HTR-8/SVneo (cell line): ENCODE measurements around the gene ENSA.
"Not testable (repeated sequence)": the region's sequence is repeated elsewhere in the genome, so short reads cannot be mapped to it uniquely, and the experiment has no call there.

Source experiments
- DNase-seq: peaks from one replicate; pipeline ENCODE4 v3.0.0; 2011; ENCODE audit warnings: low spot score, mixed read lengths; ENCODE audit not compliant: insufficient read length
- FAIRE-seq: peaks from 2 replicates; lab custom pipeline; 2011; peaks lifted over from hg19 to GRCh38; lab: Jason Lieb, UNC

Gene ENSA, protein sequence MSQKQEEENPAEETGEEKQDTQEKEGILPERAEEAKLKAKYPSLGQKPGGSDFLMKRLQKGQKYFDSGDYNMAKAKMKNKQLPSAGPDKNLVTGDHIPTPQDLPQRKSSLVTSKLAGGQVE

GRCh38 chr1:150629115-150629928, at the start of gene ENSA:
Gene ENSA (minus strand): TSS chr1:150629612. CDS start chr1:150629470, 142 bp downstream.
- FAIRE-seq (peak; percentile 77), DNase-seq (peak; percentile 94)

DNA sequence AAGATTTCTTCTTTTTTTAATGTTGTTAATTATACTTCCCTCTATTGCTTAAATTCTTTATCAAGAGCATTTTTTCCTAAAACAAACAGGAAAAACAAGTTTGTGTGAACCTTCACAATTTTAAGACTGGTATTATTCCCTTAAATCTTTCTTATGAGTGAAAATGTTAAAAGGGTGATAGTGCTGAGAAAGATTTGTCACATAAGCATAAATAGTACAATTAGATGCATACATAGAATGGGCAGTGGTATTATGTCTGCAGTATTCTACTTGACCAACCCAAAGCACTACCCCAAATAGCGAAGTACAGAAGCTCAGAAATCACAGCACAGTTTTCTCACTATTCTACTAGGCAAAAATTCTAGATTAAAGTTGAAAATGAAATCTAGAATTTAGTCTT, 49.6 kb upstream of the ENSA start:
- FAIRE-seq (no peak), DNase-seq (no peak)

DNA sequence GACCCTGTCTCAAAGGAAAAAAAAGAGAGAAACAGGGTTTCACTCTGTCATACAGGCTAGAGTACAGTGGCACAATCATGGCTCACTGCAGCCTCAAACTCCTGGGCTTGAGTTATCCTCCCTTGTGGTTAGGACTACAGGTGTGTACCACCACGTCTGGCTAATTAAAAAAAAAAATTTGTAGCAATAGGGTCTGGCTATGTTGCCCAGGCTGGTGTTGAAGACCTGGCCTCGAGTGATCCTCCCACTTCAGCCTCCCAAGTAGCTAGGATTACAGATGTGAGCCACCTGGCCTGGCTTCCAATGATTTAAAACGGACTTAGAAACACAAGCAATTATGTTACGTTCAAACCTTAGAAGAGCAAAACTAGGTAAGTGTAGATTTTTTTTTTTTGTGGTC, 45.5 kb upstream of the ENSA start:
- DNase-seq (no peak), FAIRE-seq (no peak)

- DNase-seq (no peak), FAIRE-seq (no peak)
Observed at GRCh38 chr1:150663321-150663720, 33.9 kb upstream of the ENSA start.

DNA sequence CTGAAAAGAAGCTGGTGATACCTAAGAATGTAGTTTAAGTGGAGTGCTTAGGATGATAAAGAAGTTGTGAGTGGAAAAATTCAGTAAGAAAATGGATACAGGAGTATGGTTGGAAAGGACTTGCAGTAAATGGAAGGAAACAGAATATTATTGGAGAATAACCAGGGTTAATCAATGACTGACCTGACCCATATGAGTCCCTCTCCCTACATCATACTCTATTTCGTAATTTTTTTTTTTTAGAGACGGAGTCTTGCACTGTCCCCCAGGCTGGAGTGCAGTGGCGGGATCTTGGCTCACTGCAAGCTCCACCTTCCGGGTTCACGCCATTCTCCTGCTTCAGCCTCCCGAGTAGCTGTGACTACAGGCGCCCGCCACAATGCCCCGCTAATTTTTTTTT, 33.4 kb upstream of the ENSA start:
- FAIRE-seq (no peak), DNase-seq (no peak)

DNA sequence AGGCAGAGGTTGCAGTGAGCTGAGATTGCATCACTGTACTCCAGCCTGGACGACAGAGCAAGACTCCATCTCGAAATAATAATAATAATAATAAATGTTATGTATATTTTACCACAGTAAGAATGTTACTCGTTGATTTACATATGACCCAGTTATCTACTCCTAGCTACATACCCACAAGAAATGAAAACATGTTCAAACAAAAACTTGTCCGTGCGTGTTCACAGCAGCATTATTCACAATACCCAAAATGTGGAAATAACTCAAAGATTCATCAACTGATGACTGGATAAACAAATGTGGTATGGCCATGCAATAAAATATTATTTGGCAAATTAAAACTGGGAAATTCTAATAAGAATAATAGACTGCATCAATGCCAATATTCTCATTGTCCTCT, 31.7 kb upstream of the ENSA start:
- no peak for FAIRE-seq
- DNase-seq: no peak

- FAIRE-seq (no peak), DNase-seq (no peak)
Observed at GRCh38 chr1:150660584-150660983, 31.2 kb upstream of the ENSA start.

DNA sequence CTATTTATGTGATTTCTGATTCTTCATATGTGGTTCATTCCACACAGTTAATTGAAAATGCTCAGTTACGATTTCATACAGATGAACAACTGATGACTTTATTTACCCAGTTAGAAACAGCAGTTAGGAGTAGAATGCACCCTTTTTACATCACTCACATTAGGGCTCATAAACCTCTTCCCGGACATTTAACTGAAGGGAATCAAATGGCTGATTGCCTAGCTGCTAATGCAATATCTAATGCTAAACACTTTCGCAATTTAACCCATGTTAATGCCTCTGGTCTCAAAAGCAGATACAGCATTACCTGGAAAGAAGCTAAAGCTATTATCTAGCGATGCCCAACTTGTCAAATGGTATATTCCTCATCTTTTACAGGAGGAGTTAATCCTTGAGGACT, 27.7 kb upstream of the ENSA start:
- not testable (repeated sequence) for DNase-seq, FAIRE-seq

DNA sequence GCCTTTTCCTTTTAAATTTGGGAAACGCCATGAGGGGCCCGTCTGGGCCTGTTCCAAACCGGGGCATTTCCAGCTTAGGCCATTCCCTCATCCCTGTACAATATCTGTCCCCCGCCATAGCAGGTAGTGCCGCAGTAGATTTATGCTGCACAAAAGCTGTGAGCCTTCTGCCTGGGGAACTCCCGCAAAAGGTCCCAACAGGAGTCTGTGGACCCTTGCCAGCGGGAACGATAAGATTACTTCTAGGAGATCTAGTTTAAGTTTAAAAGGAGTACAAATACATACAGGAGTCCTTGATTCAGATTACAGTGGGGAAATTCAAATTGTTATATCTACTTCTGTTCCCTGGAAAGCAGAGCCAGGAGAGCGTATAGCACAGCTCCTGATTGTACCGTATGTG, 25.2 kb upstream of the ENSA start:
- DNase-seq, FAIRE-seq: not testable (repeated sequence)

GRCh38 chr1:150650193-150650592, 20.8 kb upstream of the ENSA start:
- no peak for DNase-seq
- FAIRE-seq: no peak

DNA sequence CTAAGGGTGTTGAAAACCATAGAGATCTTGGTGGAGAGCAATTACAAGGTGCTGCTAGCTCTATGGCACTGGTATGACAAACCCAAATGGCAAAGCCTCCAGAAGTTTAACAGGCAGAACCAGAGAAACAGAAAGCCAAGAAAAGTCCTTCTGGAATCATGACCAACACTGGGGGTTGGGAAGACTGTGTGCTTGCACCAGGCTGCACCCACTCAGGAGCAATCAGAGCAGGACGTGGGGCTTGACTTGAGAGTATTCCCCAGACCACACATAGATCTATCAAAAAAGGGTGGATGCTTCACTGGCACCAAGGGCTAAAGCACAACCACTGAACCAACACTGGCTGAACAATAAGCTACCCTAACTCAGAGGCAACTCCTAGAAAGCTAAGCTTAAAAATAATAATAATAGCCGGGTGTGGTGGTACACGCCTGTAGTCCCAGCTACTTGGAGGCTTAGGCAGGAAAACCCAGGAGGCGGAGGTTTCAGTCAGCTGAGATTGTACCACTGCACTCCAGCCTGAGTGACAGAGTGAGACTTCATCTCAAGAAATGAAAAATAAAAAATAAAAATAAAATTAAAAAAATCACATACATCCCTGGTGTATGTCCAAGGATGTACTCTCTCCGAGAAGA, 20.1 kb upstream of the ENSA start:
- DNase-seq: no peak
- FAIRE-seq: no peak

DNA sequence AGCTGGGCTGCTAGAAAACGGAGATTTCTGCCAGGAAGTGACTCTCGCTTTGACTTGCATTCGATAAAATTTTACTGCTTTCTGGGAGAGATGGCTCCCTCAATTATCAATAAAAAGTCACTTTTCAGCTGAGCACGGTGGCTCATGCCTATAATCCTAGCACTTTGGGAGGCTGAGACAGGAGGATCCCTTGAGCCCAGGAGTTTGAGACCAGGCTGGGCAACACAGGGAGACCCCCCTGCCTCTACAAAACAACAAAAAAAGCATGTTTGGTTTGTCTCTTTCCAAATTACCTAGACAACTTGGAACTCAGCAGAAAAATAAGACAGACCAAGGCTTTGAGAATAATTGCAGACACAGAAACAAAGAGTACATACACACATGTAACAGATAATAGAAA, 12.9 kb upstream of the ENSA start:
- DNase-seq (no peak), FAIRE-seq (no peak)

DNA sequence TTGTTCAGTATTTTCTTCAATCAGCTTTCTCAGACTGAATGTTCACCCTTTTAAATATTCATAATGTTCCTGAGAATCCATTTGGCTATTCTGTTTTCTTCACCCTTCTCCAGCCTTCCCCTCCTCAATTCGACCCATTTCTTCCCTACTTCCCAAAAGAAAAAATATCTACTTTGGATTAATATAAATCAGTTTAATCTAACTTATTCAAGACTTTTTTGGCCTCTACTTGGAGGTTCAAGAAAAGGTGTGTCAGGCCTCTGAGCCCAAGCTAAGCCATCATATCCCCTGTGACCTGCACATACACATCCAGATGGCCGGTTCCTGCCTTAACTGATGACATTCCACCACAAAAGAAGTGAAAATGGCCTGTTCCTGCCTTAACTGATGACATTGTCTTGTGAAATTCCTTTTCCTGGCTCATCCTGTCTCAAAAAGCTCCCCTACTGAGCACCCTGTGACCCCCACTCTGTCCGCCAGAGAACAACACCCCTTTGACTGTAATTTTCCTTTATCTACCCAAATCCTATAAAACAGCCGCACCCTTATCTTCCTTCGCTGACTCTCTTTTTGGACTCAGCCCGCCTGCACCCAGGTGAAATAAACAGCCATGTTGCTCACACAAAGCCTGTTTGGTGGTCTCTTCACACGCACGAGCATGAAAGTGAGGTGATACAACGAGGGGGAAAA, 11.9 kb upstream of the ENSA start:
- FAIRE-seq: not testable (repeated sequence)

DNA sequence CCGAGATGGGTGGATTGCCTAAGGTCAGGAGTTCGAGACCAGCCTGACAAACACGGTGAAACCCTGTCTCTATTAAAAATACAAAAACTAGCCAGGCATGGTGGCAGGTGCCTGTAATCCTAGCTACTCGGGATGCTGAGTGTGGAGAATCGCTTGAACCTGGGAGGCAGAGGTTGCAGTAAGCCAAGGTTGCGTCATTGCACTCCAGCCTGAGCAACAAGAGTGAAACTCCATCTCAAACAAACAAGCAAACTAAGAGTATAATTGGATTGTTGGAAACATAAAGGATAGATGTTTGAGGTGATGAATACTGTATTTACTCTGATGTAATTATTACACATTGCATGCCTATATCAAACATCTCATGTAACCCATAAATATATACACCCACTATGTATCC, 9.0 kb upstream of the ENSA start:
- FAIRE-seq, DNase-seq: not testable (repeated sequence)

More for the DNA sequence above, 11.9 kb upstream of the ENSA start:
- DNase-seq: not testable (repeated sequence)

GRCh38 chr1:150634839-150635622, 5.6 kb upstream of the ENSA start:
- FAIRE-seq, DNase-seq: not testable (repeated sequence)

GRCh38 chr1:150628766-150629114, 672 bp downstream of the ENSA start:
- DNase-seq (no peak), FAIRE-seq (no peak)

DNA sequence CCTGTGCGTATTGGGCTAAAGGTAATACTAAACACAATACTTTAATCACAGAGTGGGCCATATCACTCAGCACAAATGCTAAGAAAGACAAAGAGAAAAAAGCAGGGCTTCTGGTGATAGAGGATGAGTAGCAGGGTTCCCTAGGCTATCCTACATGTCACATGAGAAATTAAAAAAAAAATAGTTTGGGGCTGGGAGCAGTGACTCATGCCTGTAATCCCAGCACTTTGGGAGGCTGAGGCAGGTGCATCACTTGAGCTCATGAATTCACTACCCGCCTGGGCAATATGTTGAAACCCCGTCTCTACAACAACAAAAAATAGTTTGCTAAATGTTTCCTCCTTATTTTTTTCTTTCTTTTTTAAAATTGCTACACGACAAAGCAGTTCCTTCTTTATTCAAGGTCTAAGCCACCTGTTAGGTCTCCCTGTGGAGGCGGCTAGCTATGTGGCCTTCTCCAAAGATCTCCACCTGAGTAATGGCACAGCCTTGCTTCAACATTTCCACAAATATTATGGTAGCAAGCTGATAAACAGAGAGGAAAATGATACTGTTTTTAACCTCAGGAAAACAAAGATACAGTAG, 1.5 kb downstream of the ENSA start:
- DNase-seq: no peak
- no peak for FAIRE-seq

DNA sequence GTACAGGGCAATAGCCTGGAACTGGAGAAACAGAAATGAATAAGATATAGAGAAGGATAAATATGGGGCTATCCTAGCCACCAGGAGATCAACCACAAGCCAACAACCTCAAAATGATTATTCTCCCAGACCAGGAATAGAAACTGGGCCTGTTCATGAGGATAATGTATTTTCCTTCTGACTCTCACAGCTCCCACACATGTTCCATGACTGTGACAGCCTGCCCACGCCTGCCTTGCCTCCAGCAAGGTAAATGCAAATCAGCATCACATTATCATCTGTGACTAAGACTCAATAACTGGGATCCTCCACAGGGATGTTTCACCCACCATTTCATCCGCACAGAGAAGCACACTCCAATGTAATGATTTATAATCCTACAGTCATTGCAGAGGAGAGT, 3.3 kb downstream of the ENSA start:
- no peak for DNase-seq
- FAIRE-seq: no peak

DNA sequence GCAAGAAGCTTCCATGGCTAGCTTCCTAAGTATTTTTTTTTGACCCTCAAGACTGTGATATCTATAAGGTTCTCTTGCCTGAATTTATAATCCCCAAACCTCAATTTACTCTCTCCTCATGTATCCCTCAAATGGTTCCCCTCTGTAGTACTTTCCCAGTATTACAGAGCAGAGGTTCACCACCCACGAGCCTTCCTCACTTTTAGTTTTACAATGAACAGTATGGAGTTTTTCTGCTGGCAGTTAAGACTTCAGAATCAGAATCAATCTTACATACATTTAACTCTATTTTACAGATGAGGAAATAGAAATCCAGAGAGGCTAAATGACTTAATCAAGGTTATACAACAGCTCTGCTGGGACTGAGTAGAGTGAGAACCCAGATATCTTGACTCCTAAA, 4.9 kb downstream of the ENSA start:
- not testable (repeated sequence) for FAIRE-seq, DNase-seq

GRCh38 chr1:150624134-150624533, 5.3 kb downstream of the ENSA start:
- not testable (repeated sequence) for DNase-seq

More at GRCh38 chr1:150624134-150624533, 5.3 kb downstream of the ENSA start:
- FAIRE-seq: not testable (repeated sequence)
